GM23248 (cell line): ENCODE measurements around the gene FXR1. TPM values are rescaled to one million over a fixed set of nuclear protein-coding genes. Genes with fewer than 3 reads are reported as not detected.

Experiments used
- DNase-seq: peaks from one replicate; pipeline ENCODE4 v3.0.0-alpha.2; 2015
- H2AFZ ChIP-seq: fragments of 200-600 bp; sonication (generic); 2 replicates; pipeline ENCODE4 v1.6.1; 2016; ENCODE audit warnings: antibody characterized with exemption
- H3F3A ChIP-seq: fragments of 200-600 bp; sonication (generic); 2 replicates; pipeline ENCODE4 v1.6.1; 2016; ENCODE audit warnings: mild to moderate bottlenecking, antibody characterized with exemption, mixed run types; ENCODE audit not compliant: insufficient read depth
- H3K27ac ChIP-seq: fragments of 200-600 bp; sonication (generic); 2 replicates; pipeline ENCODE4 v1.5.1; 2016; ENCODE audit warnings: mild to moderate bottlenecking
- H3K27me3 ChIP-seq: fragments of 200-600 bp; sonication (generic); replicated peaks from 2 replicates; pipeline ENCODE4 v1.6.1; 2016; ENCODE audit warnings: mild to moderate bottlenecking; ENCODE audit not compliant: insufficient read depth
- H3K36me3 ChIP-seq: fragments of 200-600 bp; sonication (generic); 2 replicates; pipeline ENCODE4 v1.6.1; 2016; ENCODE audit warnings: low read depth, mild to moderate bottlenecking
- H3K4me1 ChIP-seq: fragments of 200-600 bp; sonication (generic); 2 replicates; pipeline ENCODE4 v1.6.1; 2016; ENCODE audit warnings: mild to moderate bottlenecking; ENCODE audit not compliant: insufficient read depth
- H3K4me2 ChIP-seq: fragments of 200-600 bp; sonication (generic); one replicate; pipeline ENCODE4 v1.6.1; 2016; ENCODE audit warnings: mild to moderate bottlenecking; ENCODE audit not compliant: unreplicated experiment
- H3K4me3 ChIP-seq: fragments of 200-600 bp; sonication (generic); 2 replicates; pipeline ENCODE4 v1.5.1; 2016; ENCODE audit warnings: mild to moderate bottlenecking
- H3K79me2 ChIP-seq: fragments of 200-600 bp; sonication (generic); 2 replicates; pipeline ENCODE4 v1.6.1; 2016; ENCODE audit warnings: mild to moderate bottlenecking; ENCODE audit not compliant: insufficient read depth
- H3K9ac ChIP-seq: fragments of 200-600 bp; sonication (generic); 2 replicates; pipeline ENCODE4 v1.6.1; 2016; ENCODE audit warnings: mild to moderate bottlenecking
- H3K9me2 ChIP-seq: fragments of 200-600 bp; sonication (generic); 2 replicates; pipeline ENCODE4 v1.6.1; 2016; ENCODE audit warnings: mixed run types, mild to moderate bottlenecking, moderate library complexity; ENCODE audit not compliant: insufficient read depth
- H3K9me3 ChIP-seq: fragments of 200-600 bp; sonication (generic); one replicate; pipeline ENCODE4 v1.6.1; 2017; ENCODE audit warnings: low read depth
- H4K20me1 ChIP-seq: fragments of 200-600 bp; sonication (generic); 2 replicates; pipeline ENCODE4 v1.6.0; 2016; ENCODE audit not compliant: insufficient read depth
- EZH2 ChIP-seq: fragments of 200-600 bp; sonication (generic); IDR thresholded peaks from 2 replicates; pipeline ENCODE4 v1.6.1; 2018; ENCODE audit warnings: antibody characterized with exemption, mild to moderate bottlenecking; ENCODE audit not compliant: insufficient read depth, poor library complexity, severe bottlenecking
- EZH2phosphoT487 ChIP-seq: fragments of 200-600 bp; sonication (generic); IDR thresholded peaks from 2 replicates; pipeline ENCODE4 v1.6.1; 2018; ENCODE audit warnings: antibody characterized with exemption, moderate library complexity, mild to moderate bottlenecking, low read depth; ENCODE audit not compliant: insufficient read depth
- whole genome bisulfite sequencing, 2 experiments: methylation state at CpG; one replicate each; pipeline ENCODE4 v1.1.6; 2015 to 2017; ENCODE audit warnings: low lambda C conversion rate in 2 of 2, low coverage in 1 of 2; ENCODE audit errors: missing lambda C conversion rate in 2 of 2; 5-methylcytosine and 5-hydroxymethylcytosine counted together
- in situ Hi-C: fragments of 300-500 bp; cut with MboI; formaldehyde crosslinking; loops from 2 replicates; pipeline ENCODE4 v1.15.0; 2020
- polyA plus RNA-seq: library from polyadenylated mRNA; unstranded; fragments of >200 nt; fragmentation: Nextera tagmentation; extraction: Ambion mirVana; gene quantifications from 2 replicates; pipeline ENCODE4 v1.2.1, GENCODE V29; 2016
- total RNA-seq: library from RNA; depleted of rRNA; stranded (reverse); fragments of >200 nt; shearing (Covaris generic); gene quantifications from 2 replicates; pipeline ENCODE4 v1.2.3, GENCODE V29; 2014

Gene FXR1
- total and polyA plus RNA-seq, 2 experiments from 2014 or later: 36.3 to 105 TPM

DNA sequence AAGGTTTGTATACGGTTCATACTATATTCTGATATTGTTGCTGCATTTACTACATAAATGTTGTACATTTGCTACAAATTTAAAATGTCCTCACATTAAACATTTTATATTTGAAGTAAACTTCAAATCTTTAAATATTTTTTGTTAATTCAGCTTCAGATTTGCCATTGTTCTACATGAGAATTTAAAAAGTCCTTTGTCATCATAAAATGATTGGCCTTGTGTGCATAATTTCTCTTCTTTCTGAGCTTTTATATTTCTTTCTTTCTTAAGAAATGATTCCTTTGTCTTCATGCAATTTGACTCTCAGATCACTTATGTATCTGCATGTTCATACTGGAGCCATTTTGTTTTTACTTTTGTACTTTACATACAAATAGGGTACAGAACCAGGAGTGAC is 49.1 kb downstream of the FXR1 start:
- no peaks in the 10 kb centered on the region for H3K4me1 ChIP-seq
- H3F3A ChIP-seq: no peaks in the 10 kb centered on the region; the same call in 1 of the 2 replicates
- no peaks in the 10 kb centered on the region for H3K27me3 ChIP-seq
- WGBS, 2 experiments: 73 to 88% methylated on average over 1 of the region's 1 CpG
- no peak overlapping the region for H3K9ac ChIP-seq
- no peaks in the 10 kb centered on the region for H3K9me2 ChIP-seq
- DNase-seq: no peak
- no peak overlapping the region for H3K4me3 ChIP-seq
- H3K36me3 ChIP-seq: peaks cover 76% of the 10 kb centered on the region
- H3K9me3 ChIP-seq: no peaks in the 10 kb centered on the region
- H3K4me2 ChIP-seq: no peak overlapping the region
- TF ChIP-seq EZH2 (no peak), EZH2phosphoT487 (no peak)
- H3K79me2 ChIP-seq: peaks cover 58% of the 10 kb centered on the region
- H4K20me1 ChIP-seq: no peaks in the 10 kb centered on the region
- H3K27ac ChIP-seq: no peak overlapping the region
- no peak overlapping the region for H2AFZ ChIP-seq
- in situ Hi-C loops: no loop called here

GRCh38 chr3:180962530-180962929 is 50.1 kb downstream of the FXR1 start:
- no peaks in the 10 kb centered on the region for H3K4me1 ChIP-seq
- no peak overlapping the region for H3K9ac ChIP-seq
- no peaks in the 10 kb centered on the region; the same call in 1 of the 2 replicates for H3F3A ChIP-seq
- no peak for TF ChIP-seq EZH2
- no peak for TF ChIP-seq EZH2phosphoT487
- peaks cover 72% of the 10 kb centered on the region for H3K36me3 ChIP-seq
- in situ Hi-C loops: no loop called here
- 94 to 100% methylated on average over 1 of the region's 1 CpG for WGBS, 2 experiments
- no peak for DNase-seq
- no peaks in the 10 kb centered on the region for H3K9me3 ChIP-seq
- H3K79me2 ChIP-seq: peaks cover 57% of the 10 kb centered on the region
- H2AFZ ChIP-seq: no peak overlapping the region
- H3K27me3 ChIP-seq: no peaks in the 10 kb centered on the region
- H4K20me1 ChIP-seq: no peaks in the 10 kb centered on the region
- H3K4me2 ChIP-seq: no peak overlapping the region
- no peaks in the 10 kb centered on the region for H3K9me2 ChIP-seq
- H3K27ac ChIP-seq: no peak overlapping the region
- H3K4me3 ChIP-seq: no peak overlapping the region

DNA sequence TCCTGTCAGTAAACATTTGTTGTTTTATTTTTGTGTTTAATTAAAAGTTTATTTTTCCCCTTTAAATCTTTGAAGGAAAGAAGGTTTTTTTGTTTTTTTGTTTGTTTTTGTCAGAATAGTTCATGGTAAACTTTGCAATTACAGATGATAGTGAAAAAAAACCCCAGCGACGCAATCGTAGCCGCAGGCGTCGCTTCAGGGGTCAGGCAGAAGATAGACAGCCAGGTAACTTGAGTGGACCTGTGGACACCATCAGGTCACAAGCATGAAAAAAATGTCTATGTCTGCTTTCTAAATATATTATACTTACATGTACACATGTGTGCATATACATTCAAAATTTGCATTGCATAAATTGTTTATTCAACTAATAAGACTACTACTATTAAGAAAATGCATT is 58.5 kb downstream of the FXR1 start:
- no peak overlapping the region for H3K4me2 ChIP-seq
- no peaks in the 10 kb centered on the region for H3K27me3 ChIP-seq
- H3K9ac ChIP-seq: no peak overlapping the region
- no peak for DNase-seq
- no peaks in the 10 kb centered on the region for H4K20me1 ChIP-seq
- H3F3A ChIP-seq: peaks cover 5% of the 10 kb centered on the region; the same call in 1 of the 2 replicates
- in situ Hi-C loops: no loop called here
- H3K9me2 ChIP-seq: no peaks in the 10 kb centered on the region
- H3K27ac ChIP-seq: no peak overlapping the region
- no peak overlapping the region for H2AFZ ChIP-seq
- no peaks in the 10 kb centered on the region for H3K4me1 ChIP-seq
- peaks cover 54% of the 10 kb centered on the region for H3K36me3 ChIP-seq
- WGBS, 2 experiments: 99 to 100% methylated on average over 6 of the region's 6 CpGs
- no peak for TF ChIP-seq EZH2phosphoT487
- TF ChIP-seq EZH2: no peak
- H3K79me2 ChIP-seq: peaks cover 37% of the 10 kb centered on the region; the same call in 1 of the 2 replicates
- H3K4me3 ChIP-seq: no peak overlapping the region
- H3K9me3 ChIP-seq: no peaks in the 10 kb centered on the region

GRCh38 chr3:180973543-180973942 is 61.1 kb downstream of the FXR1 start:
- Histone ChIP-seq H3K9me2 (no peaks in the 10 kb centered on the region), H3K4me3 (no peak overlapping the region), H3K79me2 (peaks cover 18% of the 10 kb centered on the region; the same call in 1 of the 2 replicates), H3K9ac (no peak overlapping the region), H4K20me1 (no peaks in the 10 kb centered on the region), H2AFZ (no peak overlapping the region), H3K27me3 (no peaks in the 10 kb centered on the region), H3K4me2 (no peak overlapping the region), H3K27ac (no peak overlapping the region), H3K36me3 (peaks cover 48% of the 10 kb centered on the region), H3F3A (peaks cover 18% of the 10 kb centered on the region; the same call in 1 of the 2 replicates), H3K4me1 (no peaks in the 10 kb centered on the region), H3K9me3 (no peaks in the 10 kb centered on the region)
- DNase-seq: no peak
- 87% methylated on average over 2 of the region's 2 CpGs for WGBS, 2 experiments
- TF ChIP-seq EZH2 (no peak), EZH2phosphoT487 (no peak)
- in situ Hi-C loops: no loop called here

GRCh38 chr3:180974286-180974685 is 61.8 kb downstream of the FXR1 start:
- H3K36me3 ChIP-seq: peaks cover 41% of the 10 kb centered on the region
- H3K27me3 ChIP-seq: no peaks in the 10 kb centered on the region
- WGBS, 2 experiments: 95 to 96% methylated on average over 6 of the region's 6 CpGs
- no peak overlapping the region for H2AFZ ChIP-seq
- in situ Hi-C loops: no loop called here
- no peak overlapping the region for H3K4me3 ChIP-seq
- no peak for DNase-seq
- no peaks in the 10 kb centered on the region for H4K20me1 ChIP-seq
- no peaks in the 10 kb centered on the region for H3K4me1 ChIP-seq
- no peak overlapping the region for H3K9ac ChIP-seq
- no peaks in the 10 kb centered on the region for H3K9me2 ChIP-seq
- H3K9me3 ChIP-seq: no peaks in the 10 kb centered on the region
- peaks cover 23% of the 10 kb centered on the region for H3F3A ChIP-seq
- 0 out of 2 replicates have a peak, but pooled peaks cover 11% of the 10 kb centered on the region for H3K79me2 ChIP-seq
- no peak for TF ChIP-seq EZH2
- H3K27ac ChIP-seq: no peak overlapping the region
- no peak overlapping the region for H3K4me2 ChIP-seq
